Measurements from ENCODE around the gene PLCB4.

DNA sequence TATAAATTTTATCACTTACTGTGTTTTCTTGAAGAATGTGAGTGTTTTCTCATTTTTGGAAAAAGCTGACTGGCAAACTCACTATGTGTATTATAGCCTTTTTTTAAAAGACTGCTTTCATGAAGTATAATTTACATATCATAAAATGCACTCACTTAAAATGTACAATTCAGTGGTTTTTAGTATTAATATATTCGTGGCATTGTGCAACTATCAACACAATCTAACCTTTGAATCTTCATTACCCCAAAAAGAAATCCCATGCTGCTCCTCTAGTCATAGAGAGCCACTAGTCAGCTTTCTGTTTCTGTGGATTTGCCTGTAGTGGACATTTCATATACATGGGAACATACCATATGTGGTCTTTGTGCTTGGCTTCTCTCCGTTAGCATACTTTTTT is 143.8 kb downstream of the PLCB4 start:
- TF ChIP-seq EZH2phosphoT487 (IDR thresholded peaks at IDR 0.05; ENCODE audit: borderline replicate concordance, low read depth) (no peak), GATA2 (CRISPR knock-in tag; IDR thresholded peaks at IDR 0.05) (no peak), RCOR1 (IDR thresholded peaks at IDR 0.05; ENCODE audit: low read length) (no peak), ZBTB33 (IDR thresholded peaks at IDR 0.05; ENCODE audit: borderline replicate concordance, low read depth) (no peak)
- TF ChIP-seq, protein P1, sequence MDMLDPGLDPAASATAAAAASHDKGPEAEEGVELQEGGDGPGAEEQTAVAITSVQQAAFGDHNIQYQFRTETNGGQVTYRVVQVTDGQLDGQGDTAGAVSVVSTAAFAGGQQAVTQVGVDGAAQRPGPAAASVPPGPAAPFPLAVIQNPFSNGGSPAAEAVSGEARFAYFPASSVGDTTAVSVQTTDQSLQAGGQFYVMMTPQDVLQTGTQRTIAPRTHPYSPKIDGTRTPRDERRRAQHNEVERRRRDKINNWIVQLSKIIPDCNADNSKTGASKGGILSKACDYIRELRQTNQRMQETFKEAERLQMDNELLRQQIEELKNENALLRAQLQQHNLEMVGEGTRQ (IDR thresholded peaks at IDR 0.05; ENCODE audit: borderline replicate concordance, low read depth, low read length): no peak

Data from SK-N-SH (cell line).